ENCODE data around the gene RASA3.

The RASA3 gene

GRCh38 chr13:114019367-114019766 is 113.1 kb downstream of the RASA3 start:
- DNase-seq (ENCODE audit: low read depth): no peak

- no peak for DNase-seq (ENCODE audit: low read depth)
Measured at GRCh38 chr13:114018461-114019055, 113.9 kb downstream of the RASA3 start.

GRCh38 chr13:114017966-114018365 is 114.5 kb downstream of the RASA3 start:
- DNase-seq (ENCODE audit: low read depth): no peak

- DNase-seq (ENCODE audit: low read depth): no peak
Measured at GRCh38 chr13:114017028-114017630, 115.3 kb downstream of the RASA3 start.

GRCh38 chr13:114016321-114017027 is 115.9 kb downstream of the RASA3 start:
- no peak for DNase-seq (ENCODE audit: low read depth)

- no peak for DNase-seq (ENCODE audit: low read depth)
Measured at GRCh38 chr13:114015969-114016295, 116.5 kb downstream of the RASA3 start.

- DNase-seq (ENCODE audit: low read depth): no peak
Measured at GRCh38 chr13:114015111-114015968, 117.1 kb downstream of the RASA3 start.

GRCh38 chr13:114013952-114014629 is 118.3 kb downstream of the RASA3 start:
- DNase-seq (ENCODE audit: low read depth): no peak

GRCh38 chr13:114013336-114013735 is 119.1 kb downstream of the RASA3 start:
- no peak for DNase-seq (ENCODE audit: low read depth)

- DNase-seq (ENCODE audit: low read depth): no peak
Measured at GRCh38 chr13:114012921-114013320, 119.5 kb downstream of the RASA3 start.

- DNase-seq (ENCODE audit: low read depth): no peak
Measured at GRCh38 chr13:114012141-114012540, 120.3 kb downstream of the RASA3 start.

GRCh38 chr13:114011226-114011625 is 121.2 kb downstream of the RASA3 start:
- no peak for DNase-seq (ENCODE audit: low read depth)

- no peak for DNase-seq (ENCODE audit: low read depth)
Measured at GRCh38 chr13:114010401-114011101, 121.9 kb downstream of the RASA3 start.

- no peak for DNase-seq (ENCODE audit: low read depth)
Measured at GRCh38 chr13:114009590-114010400, 122.6 kb downstream of the RASA3 start.

- DNase-seq (ENCODE audit: low read depth): no peak
Measured at GRCh38 chr13:114008964-114009589, 123.3 kb downstream of the RASA3 start.

GRCh38 chr13:114007566-114007965 is 124.9 kb downstream of the RASA3 start:
- no peak for DNase-seq (ENCODE audit: low read depth)

GRCh38 chr13:114005206-114005724 is 127.2 kb downstream of the RASA3 start:
- DNase-seq (ENCODE audit: low read depth): no peak

- DNase-seq (ENCODE audit: low read depth): no peak
Measured at GRCh38 chr13:114004420-114005205, 127.8 kb downstream of the RASA3 start.

GRCh38 chr13:114002771-114003321 is 129.6 kb downstream of the RASA3 start:
- no peak for DNase-seq (ENCODE audit: low read depth)
